ENCODE measurements around the gene FPGS.

GRCh38 chr9:127854960-127855359 lies 52.3 kb downstream of the FPGS start:
- TF ChIP-seq CTCF (IDR thresholded peaks at IDR 0.05) (no peak), POLR2A (IDR thresholded peaks at IDR 0.05) (no peak)
